ENCODE data around the gene CPNE5.

CPNE5 gene

DNA sequence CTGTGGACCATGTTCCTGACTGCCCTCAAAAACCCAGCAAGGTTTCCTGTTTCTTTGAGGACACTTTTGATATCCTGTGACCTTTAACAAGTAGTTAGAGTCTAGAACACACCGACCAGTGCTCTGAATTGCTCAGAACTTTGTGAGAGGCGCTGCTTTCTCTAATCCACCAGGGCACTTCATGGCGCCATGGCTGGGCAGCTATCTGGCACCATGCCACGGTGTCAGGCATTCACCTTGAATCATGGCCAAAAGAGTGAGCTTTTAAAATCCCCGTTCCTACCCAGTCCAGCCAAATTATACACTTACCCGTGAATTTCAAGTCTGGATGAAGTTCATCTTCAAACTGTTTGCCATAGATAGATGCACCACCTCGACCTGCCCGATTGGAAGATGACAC is 17.0 kb upstream of the CPNE5 start:
- no peak for DNase-seq

- DNase-seq, result no peak
Measured at GRCh38 chr6:36855750-36856149, 16.5 kb upstream of the CPNE5 start.

- no peak for DNase-seq
Measured at GRCh38 chr6:36853325-36853724, 14.1 kb upstream of the CPNE5 start.

DNA sequence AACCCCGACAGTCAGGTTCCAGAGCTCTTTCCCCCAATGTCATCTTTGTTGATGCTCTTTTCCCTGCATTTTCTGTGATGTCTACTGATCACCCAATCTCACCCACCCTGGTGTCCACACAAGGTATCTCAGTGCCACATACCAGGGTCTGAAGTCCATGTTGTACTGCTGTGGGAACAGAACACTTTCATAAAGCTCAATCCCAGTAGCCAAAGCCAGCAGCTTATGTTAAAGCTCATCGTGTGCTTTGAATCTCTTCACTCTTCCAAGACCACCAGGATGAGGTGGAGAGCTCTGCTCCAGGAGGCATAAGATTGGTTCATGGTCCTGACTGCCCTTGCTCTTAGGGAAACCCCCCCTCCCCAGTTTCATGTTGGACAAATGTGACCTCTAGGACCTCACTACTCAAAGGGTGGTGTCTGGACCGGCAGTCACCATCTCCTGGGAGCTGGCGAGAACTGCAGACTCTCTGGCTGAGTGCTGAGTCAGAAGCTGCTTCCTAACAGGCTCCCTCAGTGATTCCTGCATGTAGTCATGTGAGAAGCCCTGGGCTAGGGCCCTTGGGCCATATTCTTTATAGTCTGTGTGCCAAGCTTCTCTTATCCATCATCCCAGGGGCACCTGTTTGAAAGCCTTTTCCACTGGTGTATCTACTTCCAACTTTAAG is 13.4 kb upstream of the CPNE5 start:
- no peak for DNase-seq

GRCh38 chr6:36851626-36852025 is 12.4 kb upstream of the CPNE5 start:
- no peak for DNase-seq

- DNase-seq, result peak; percentile 30 to 61
Measured at GRCh38 chr6:36851149-36851614, 11.9 kb upstream of the CPNE5 start.

- DNase-seq, result no peak
Measured at GRCh38 chr6:36850021-36850420, 10.8 kb upstream of the CPNE5 start.

GRCh38 chr6:36848658-36849441 is 9.6 kb upstream of the CPNE5 start:
- no peak for DNase-seq

GRCh38 chr6:36847991-36848390 is 8.7 kb upstream of the CPNE5 start:
- DNase-seq, result no peak

DNA sequence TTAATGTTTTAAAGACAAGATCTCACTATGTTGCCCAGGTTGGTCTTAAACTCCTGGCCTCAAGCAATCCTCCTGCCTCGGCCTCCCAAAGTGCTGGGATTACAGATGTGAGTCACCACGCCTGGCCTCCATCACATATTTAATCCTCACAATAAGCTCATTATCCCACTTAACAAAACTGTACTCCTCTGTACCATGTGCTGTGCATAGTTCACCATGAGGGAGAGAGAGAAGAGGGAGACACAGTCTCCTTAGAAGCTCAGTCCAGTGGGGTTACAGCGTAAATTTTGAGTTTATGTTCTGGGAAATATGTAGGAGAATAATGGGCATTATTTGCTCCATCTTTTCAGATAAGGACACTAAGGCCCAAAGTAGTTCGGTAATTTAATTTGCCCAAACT is 7.9 kb upstream of the CPNE5 start:
- no peak for DNase-seq

DNA sequence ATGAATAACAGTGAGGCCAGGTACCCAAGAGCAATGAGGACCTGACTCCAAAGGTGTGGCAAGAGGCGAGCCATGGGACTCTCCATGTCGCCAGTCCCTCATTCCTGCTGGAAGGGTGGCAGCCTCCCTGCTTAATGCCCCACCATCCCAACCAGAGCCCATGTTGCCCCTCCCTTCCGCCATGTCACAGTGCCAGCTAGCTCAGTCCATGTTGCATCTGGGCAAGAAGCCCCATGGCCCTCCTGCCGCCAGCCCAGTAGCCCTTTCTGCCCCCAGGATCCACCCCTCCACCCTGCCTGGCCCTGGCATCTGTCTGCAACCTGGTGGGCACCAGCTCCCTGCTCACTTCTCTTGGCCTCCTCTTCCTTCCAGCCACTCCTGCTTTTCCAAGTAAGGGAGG is 6.0 kb upstream of the CPNE5 start:
- DNase-seq, result no peak

- DNase-seq, result no peak
Measured at GRCh38 chr6:36844232-36845170, 5.3 kb upstream of the CPNE5 start.

GRCh38 chr6:36843170-36843569 is 3.9 kb upstream of the CPNE5 start:
- no peak for DNase-seq

- no peak for DNase-seq
Measured at GRCh38 chr6:36841756-36842155, 2.5 kb upstream of the CPNE5 start.

DNA sequence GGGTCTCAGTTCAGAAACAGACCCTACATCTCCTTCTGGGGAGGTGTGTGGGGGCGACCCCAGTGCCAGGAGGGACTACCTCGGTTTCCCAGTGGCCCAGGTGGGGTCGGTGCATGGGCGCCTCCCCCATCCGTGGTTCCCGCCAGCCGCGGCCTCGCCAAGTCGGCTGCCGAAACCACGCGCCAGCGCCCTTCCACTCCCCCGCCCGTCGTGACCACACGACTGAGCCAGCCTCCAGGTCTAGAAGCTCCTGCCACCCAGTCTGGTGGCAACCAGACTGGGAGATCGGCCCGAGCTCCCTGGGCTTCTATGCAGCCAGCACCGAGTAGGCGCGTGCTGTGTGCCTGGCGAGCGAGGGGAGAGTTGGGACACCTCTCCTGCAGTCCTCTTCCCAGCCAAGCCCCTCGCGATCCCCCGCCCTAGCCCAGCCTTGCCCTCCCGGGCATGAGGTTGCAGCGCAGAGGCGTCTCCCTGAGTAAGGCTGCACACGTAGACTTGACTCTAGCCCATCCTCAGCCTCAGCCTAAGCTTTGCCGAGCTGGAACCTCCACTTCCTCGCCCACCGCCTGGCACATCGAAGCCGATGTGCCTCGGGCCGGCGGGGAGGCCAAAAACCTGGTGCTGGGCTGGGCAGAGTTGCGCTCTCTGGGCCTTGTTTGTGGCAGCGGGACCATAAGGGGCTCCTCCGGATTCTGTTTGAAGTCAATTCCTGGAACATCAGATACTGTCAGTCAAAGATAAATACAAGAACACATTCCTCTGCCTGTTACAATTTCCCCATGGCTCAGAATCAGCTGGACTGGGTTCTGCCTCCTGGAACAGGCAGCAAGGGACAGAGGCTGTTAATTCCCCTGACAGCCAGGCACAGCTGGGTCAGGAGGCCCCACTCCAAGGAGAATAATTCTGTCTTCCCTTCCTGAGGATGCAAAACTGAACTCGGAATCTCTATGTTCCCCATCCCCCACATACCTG is 1.5 kb upstream of the CPNE5 start:
- DNase-seq, result no peak

- DNase-seq, result peak; percentile 31 to 43
Measured at GRCh38 chr6:36839749-36840431, 646 bp upstream of the CPNE5 start.

- DNase-seq, result no peak
Measured at GRCh38 chr6:36837686-36838085, 1.6 kb downstream of the CPNE5 start.

GRCh38 chr6:36837022-36837339 is 2.3 kb downstream of the CPNE5 start:
- DNase-seq, result no peak

DNA sequence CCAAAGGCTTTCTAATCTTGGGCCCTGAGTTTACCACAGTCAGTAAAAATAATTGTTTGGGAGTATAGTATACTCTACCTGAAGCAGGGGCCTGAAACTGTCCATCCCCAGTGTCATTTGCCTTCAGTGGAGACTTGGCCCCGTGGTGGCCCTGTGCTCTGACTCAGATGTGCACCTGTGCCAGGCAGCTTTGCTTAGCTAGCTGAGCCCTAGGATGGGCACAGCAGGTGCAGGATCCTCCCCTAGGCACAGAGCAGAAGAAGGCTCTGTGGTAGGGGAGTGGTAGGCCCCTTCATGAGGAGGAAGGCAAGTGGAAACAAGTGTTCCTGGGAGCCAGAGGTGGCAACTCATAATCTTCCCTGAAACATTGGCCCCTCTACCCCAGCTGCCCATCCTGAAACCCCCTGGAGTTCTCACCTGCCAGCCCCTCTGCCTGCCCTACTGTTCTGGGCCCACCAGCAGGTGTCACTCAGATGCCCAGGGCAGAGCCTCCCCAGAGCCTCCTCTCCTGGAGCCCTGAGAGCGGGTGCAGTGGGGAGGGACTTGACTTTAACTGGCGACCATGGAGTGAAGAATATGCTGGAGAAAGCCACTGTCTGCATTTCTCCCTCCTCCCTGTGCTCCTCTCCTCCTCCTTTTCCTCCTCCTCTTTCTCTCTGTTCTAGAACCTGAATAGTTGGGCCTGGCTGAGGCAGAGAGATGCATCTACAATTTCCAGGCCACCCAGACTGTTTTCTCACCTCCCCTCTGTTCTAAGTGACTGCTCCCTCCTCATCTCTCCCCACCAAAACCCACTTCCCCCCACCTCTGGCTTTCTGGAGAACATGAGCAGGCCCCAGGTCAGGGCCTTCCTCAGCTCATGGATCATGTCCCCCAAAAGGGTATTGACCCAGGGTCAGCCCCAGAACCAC is 2.9 kb downstream of the CPNE5 start:
- DNase-seq, result no peak

GRCh38 chr6:36834576-36835341 is 4.5 kb downstream of the CPNE5 start:
- DNase-seq, result no peak
